Activated B cell treated with CpG ODN at 0.5 μM for 24 hours (primary cell): Measurements from ENCODE around the gene PANK2. TPM values are rescaled to one million over a fixed set of nuclear protein-coding genes. Genes with fewer than 3 reads are reported as not detected.

ENCODE experiments used
- ATAC-seq: fragments of 200-7000 bp; cut with Tn5 transposase; one replicate; pipeline ENCODE4 v1.10.0; 2021; ENCODE audit warnings: low read depth, mild to moderate bottlenecking, moderate library complexity
- CTCF ChIA-PET: fragments of 350-600 bp; sonication (Branson Sonifier 250); formaldehyde crosslinking; loops from one replicate; lab custom pipeline; 2021; ENCODE audit warnings: antibody characterized with exemption; lab: Charles Lee
- POLR2A ChIA-PET: fragments of 350-600 bp; sonication (Branson Sonifier 250); formaldehyde crosslinking; loops from one replicate; lab custom pipeline; 2021; ENCODE audit warnings: antibody characterized with exemption; lab: Charles Lee
- DNase-seq: peaks from one replicate; pipeline ENCODE4 v3.0.0; 2022
- H3K27ac Mint-ChIP-seq: one replicate; pipeline ENCODE4 v1.8.0; 2020; ENCODE audit warnings: mixed read lengths
- H3K27me3 Mint-ChIP-seq: one replicate; pipeline ENCODE4 v1.8.0; 2021; ENCODE audit warnings: mixed read lengths
- H3K36me3 Mint-ChIP-seq: one replicate; pipeline ENCODE4 v1.8.0; 2021; ENCODE audit warnings: low read depth, mixed read lengths
- H3K4me1 Mint-ChIP-seq: one replicate; pipeline ENCODE4 v1.8.0; 2021; ENCODE audit warnings: mixed read lengths
- H3K4me3 Mint-ChIP-seq: one replicate; pipeline ENCODE4 v1.8.0; 2020; ENCODE audit warnings: mild to moderate bottlenecking, mixed read lengths
- H3K9me3 Mint-ChIP-seq: one replicate; pipeline ENCODE4 v1.8.0; 2020; ENCODE audit warnings: mixed read lengths
- CTCF ChIP-seq: fragments of 200-600 bp; IDR thresholded peaks from one replicate; pipeline ENCODE4 v1.8.0; 2022; ENCODE audit warnings: antibody characterized with exemption, mild to moderate bottlenecking
- intact Hi-C: fragments of 100-400 bp; cut with micrococcal nuclease; formaldehyde crosslinking; loops from one replicate; pipeline ENCODE4 v1.15.1; 2024
- total RNA-seq: library from RNA; stranded (reverse); gene quantifications from 2 replicates; pipeline ENCODE4 v1.2.3, GENCODE V29; 2022

Gene PANK2
- total RNA-seq, 1 donor from 2014 or later: 55.0 TPM

- intact Hi-C loops: loop anchor here (5.0 kb wide), 1 partner anchor 88 kb away; the partner anchor contains the start of gene CDC25B
- ATAC-seq (no peak), DNase-seq (no peak)
- Mint-ChIP-seq H3K4me3 (no peak overlapping the region), H3K36me3 (peaks cover 24% of the 10 kb centered on the region), H3K27me3 (no peaks in the 10 kb centered on the region), H3K27ac (no peak overlapping the region), H3K4me1 (peaks cover 23% of the 10 kb centered on the region), H3K9me3 (peaks cover 2% of the 10 kb centered on the region)
- no peak for TF ChIP-seq CTCF
- ChIA-PET POLR2A (interaction anchor here (0.7 to 1.0 kb wide), 2 partner anchors 9 to 1939 kb away, joined by 3 to 4 read pairs; no protein-coding TSS in a partner anchor), CTCF (interaction anchor here (0.9 kb wide), 1 partner anchor 200 kb away, joined by 3 read pairs; no protein-coding TSS in a partner anchor)
Measured at GRCh38 chr20:3885715-3886114, 3.5 kb upstream of the PANK2 start.

- Mint-ChIP-seq H3K27ac (peak overlapping the region; percentile 88), H3K27me3 (no peaks in the 10 kb centered on the region), H3K9me3 (peaks cover 2% of the 10 kb centered on the region), H3K36me3 (peaks cover 30% of the 10 kb centered on the region), H3K4me3 (peak overlapping the region; percentile 94), H3K4me1 (peaks cover 47% of the 10 kb centered on the region)
- ChIA-PET POLR2A (interaction anchor here (0.6 to 1.5 kb wide), 9 partner anchors 8 to 1926 kb away, joined by 3 to 9 read pairs (median 4); no protein-coding TSS in a partner anchor), CTCF (interaction anchor here (1.4 kb wide), 1 partner anchor 197 kb away, joined by 6 read pairs; no protein-coding TSS in a partner anchor)
- DNase-seq: no peak
- intact Hi-C loops: loop anchor here (2.0 to 5.0 kb wide), 2 partner anchors 91 to 151 kb away; partner anchors contain the start of gene CDC25B
- TF ChIP-seq CTCF: no peak
- ATAC-seq: no peak
Measured at GRCh38 chr20:3887876-3888620, 1.1 kb upstream of the PANK2 start.

GRCh38 chr20:3889489-3890397, 556 bp downstream of the PANK2 start:
- DNase-seq: peak; percentile 35
- Mint-ChIP-seq H3K4me1 (peaks cover 56% of the 10 kb centered on the region), H3K36me3 (peaks cover 35% of the 10 kb centered on the region), H3K4me3 (peak overlapping the region; percentile 97), H3K27ac (peak overlapping the region; percentile 92), H3K9me3 (peaks cover 2% of the 10 kb centered on the region), H3K27me3 (no peaks in the 10 kb centered on the region)
- ATAC-seq: peak; percentile 2
- CTCF ChIA-PET: interaction anchor here (0.9 kb wide), 1 partner anchor 183 kb away, joined by 3 read pairs; no protein-coding TSS in a partner anchor
- intact Hi-C loops: loop anchor here (1.0 to 5.0 kb wide), 7 partner anchors 17 to 196 kb away; partner anchors contain the start of genes AP5S1, CDC25B, MAVS and RNF24
- POLR2A ChIA-PET: interaction anchor here (0.5 to 2.7 kb wide), 5 partner anchors 12 to 122 kb away, joined by 5 to 13 read pairs (median 7); partner anchors contain the start of genes ADISSP and AP5S1
- TF ChIP-seq CTCF: no peak

- H3K4me1 Mint-ChIP-seq: peaks cover 59% of the 10 kb centered on the region
- ChIA-PET CTCF (no interaction called here), POLR2A (interaction anchor here (1.0 to 2.7 kb wide), 4 partner anchors 16 to 123 kb away, joined by 5 to 13 read pairs (median 8); partner anchors contain the start of genes ADISSP and AP5S1)
- intact Hi-C loops: loop anchor here (2.0 kb wide), 1 partner anchor 16 kb away; no protein-coding TSS in a partner anchor
- no peak for DNase-seq
- H3K9me3 Mint-ChIP-seq: peaks cover 2% of the 10 kb centered on the region
- H3K4me3 Mint-ChIP-seq: peak overlapping the region; percentile 97
- H3K36me3 Mint-ChIP-seq: peaks cover 37% of the 10 kb centered on the region
- ATAC-seq: no peak
- TF ChIP-seq CTCF: no peak
- H3K27ac Mint-ChIP-seq: peak overlapping the region; percentile 92
- no peaks in the 10 kb centered on the region for H3K27me3 Mint-ChIP-seq
Measured at GRCh38 chr20:3890398-3890751, 1.2 kb downstream of the PANK2 start.
